IPS DF 4.7 (cell line): ENCODE data around the gene DPPA5.
"Not testable (repeated sequence)": the region's sequence is repeated elsewhere in the genome, so short reads cannot be mapped to it uniquely, and the experiment has no call there.

ENCODE experiments used
- DNase-seq: peaks from one replicate; pipeline ENCODE4 v3.0.0-alpha.2; 2013; ENCODE audit warnings: low spot score; ENCODE audit errors: extremely low read depth

The DPPA5 gene

GRCh38 chr6:73303773-73304172 is 50.3 kb downstream of the DPPA5 start:
- not testable (repeated sequence) for DNase-seq
